Natural killer cell (primary cell): ENCODE measurements around the gene MAB21L3. TPM values are rescaled to one million over a fixed set of nuclear protein-coding genes. Genes with fewer than 3 reads are reported as not detected.

Experiments
- ATAC-seq, 3 donors: fragments of 150-1000 bp in 2 of 3; fragments of 200-7000 bp in 1 of 3; cut with Tn5 transposase; 1 replicate in 1 of 3; 2 replicates in 2 of 3; pipeline ENCODE4 v1.10.0; 2021; ENCODE audit warnings: mild to moderate bottlenecking in 2 of 3, moderate library complexity in 2 of 3
- DNase-seq, 2 donors: peaks; one replicate each; pipeline versions ENCODE4 v3.0.0 to v3.0.0-alpha.2; 2013 to 2021; ENCODE audit warnings: mixed read lengths in 1 of 2
- H3K27ac ChIP-seq: one replicate; pipeline ENCODE4 v1.5.1; 2013; ENCODE audit warnings: mild to moderate bottlenecking, low read length
- H3K27me3 ChIP-seq: one replicate; pipeline ENCODE4 v1.6.1; 2013; ENCODE audit warnings: low read length; ENCODE audit not compliant: control insufficient read depth, insufficient read depth
- H3K36me3 ChIP-seq: one replicate; pipeline ENCODE4 v1.6.1; 2013; ENCODE audit warnings: low read length; ENCODE audit not compliant: control insufficient read depth, insufficient read depth
- H3K4me1 ChIP-seq: one replicate; pipeline ENCODE4 v1.6.1; 2013; ENCODE audit warnings: low read length; ENCODE audit not compliant: control insufficient read depth, insufficient read depth
- H3K4me3 ChIP-seq: one replicate; pipeline ENCODE4 v1.5.1; 2013; ENCODE audit warnings: low read length
- H3K9me3 ChIP-seq: one replicate; pipeline ENCODE4 v1.6.1; 2013; ENCODE audit warnings: low read length; ENCODE audit not compliant: control insufficient read depth, insufficient read depth
- H3K27ac Mint-ChIP-seq, 2 donors: one replicate each; pipeline ENCODE4 v1.8.0; 2022; ENCODE audit warnings: mild to moderate bottlenecking in 2 of 2, mixed read lengths in 2 of 2, moderate library complexity in 1 of 2
- H3K27me3 Mint-ChIP-seq, 2 donors: one replicate each; pipeline ENCODE4 v1.8.0; 2022; ENCODE audit warnings: low read depth in 2 of 2, mixed read lengths in 2 of 2
- H3K36me3 Mint-ChIP-seq: one replicate; pipeline ENCODE4 v1.8.0; 2022; ENCODE audit warnings: mixed read lengths
- H3K4me1 Mint-ChIP-seq, 2 donors: one replicate each; pipeline ENCODE4 v1.8.0; 2022; ENCODE audit warnings: mixed read lengths in 2 of 2
- H3K4me3 Mint-ChIP-seq: one replicate; pipeline ENCODE4 v1.8.0; 2022; ENCODE audit warnings: mild to moderate bottlenecking, moderate library complexity, mixed read lengths
- H3K9me3 Mint-ChIP-seq, 2 donors: one replicate each; pipeline ENCODE4 v1.8.0; 2022; ENCODE audit warnings: mixed read lengths in 2 of 2
- WGBS: methylation state at CpG from one replicate; pipeline ENCODE4 v1.1.7; 2013; ENCODE audit warnings: missing lambda C conversion rate; ENCODE audit not compliant: insufficient coverage; 5-methylcytosine and 5-hydroxymethylcytosine counted together
- intact Hi-C: fragments of 100-400 bp; cut with micrococcal nuclease; formaldehyde crosslinking; loops from one replicate; pipeline ENCODE4 v1.14.2; 2022
- total RNA-seq, 4 donors: library from RNA; stranded (reverse); fragments of 120-200 nt in 1 of 4; gene quantifications; one replicate each; pipeline versions ENCODE4 v1.2.3 to v1.2.4, GENCODE V29; 2013 to 2022
- TF ChIP-seq, protein P1 (sequence below): fragments of 200-600 bp; IDR thresholded peaks from one replicate; pipeline ENCODE4 v1.8.0; 2022; ENCODE audit warnings: antibody characterized with exemption

The MAB21L3 gene
- total RNA-seq, 3 donors from 2014 or later (not counting 1 experiment from before 2014, with no cell fraction given): not detected

DNA sequence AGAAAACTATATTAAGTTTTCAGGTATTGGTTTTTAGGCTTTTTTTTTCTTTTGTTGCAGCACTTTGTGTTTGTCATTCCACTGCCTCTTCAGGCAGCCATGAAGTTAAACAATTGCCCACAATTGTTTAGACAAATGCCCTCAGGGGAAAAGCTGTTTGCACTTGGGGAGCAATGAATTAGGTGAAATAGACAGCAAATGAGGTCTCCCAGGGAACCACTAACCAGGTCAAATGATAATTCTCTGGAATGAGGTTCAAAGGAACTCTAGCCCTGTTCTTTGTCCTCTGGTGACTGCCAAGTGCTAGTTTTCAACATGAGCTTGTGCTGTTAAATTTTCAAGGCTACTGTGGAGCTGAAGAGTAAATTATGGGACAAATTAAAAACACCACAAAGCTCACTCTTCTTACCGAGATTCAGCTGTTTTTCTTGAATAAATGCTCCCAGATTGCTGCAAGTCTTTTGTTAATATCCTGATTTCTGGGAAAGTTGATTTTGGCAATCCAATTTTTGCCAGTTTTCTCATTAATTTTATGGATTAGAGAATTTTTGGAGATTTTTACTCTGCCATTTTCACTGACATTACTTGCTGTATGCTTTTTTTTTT, 15.1 kb upstream of the MAB21L3 start:
- Mint-ChIP-seq H3K27me3 (peaks cover 5 to 21% of the 10 kb centered on the region in 2 donors), H3K4me1 (no peaks in the 10 kb centered on the region), H3K36me3 (peaks cover 18% of the 10 kb centered on the region), H3K9me3 (peaks cover 7 to 8% of the 10 kb centered on the region in 2 donors), H3K27ac (no peak overlapping the region), H3K4me3 (no peak overlapping the region)
- H3K9me3 ChIP-seq: peaks cover 10% of the 10 kb centered on the region
- WGBS: no CpG with 5 or more reads among the region's 1 CpG
- no peak overlapping the region for H3K27ac ChIP-seq
- no peak overlapping the region for H3K4me3 ChIP-seq
- intact Hi-C loops: no loop called here
- H3K4me1 ChIP-seq: no peaks in the 10 kb centered on the region
- DNase-seq (no peak), ATAC-seq (no peak)
- TF ChIP-seq, protein P1, sequence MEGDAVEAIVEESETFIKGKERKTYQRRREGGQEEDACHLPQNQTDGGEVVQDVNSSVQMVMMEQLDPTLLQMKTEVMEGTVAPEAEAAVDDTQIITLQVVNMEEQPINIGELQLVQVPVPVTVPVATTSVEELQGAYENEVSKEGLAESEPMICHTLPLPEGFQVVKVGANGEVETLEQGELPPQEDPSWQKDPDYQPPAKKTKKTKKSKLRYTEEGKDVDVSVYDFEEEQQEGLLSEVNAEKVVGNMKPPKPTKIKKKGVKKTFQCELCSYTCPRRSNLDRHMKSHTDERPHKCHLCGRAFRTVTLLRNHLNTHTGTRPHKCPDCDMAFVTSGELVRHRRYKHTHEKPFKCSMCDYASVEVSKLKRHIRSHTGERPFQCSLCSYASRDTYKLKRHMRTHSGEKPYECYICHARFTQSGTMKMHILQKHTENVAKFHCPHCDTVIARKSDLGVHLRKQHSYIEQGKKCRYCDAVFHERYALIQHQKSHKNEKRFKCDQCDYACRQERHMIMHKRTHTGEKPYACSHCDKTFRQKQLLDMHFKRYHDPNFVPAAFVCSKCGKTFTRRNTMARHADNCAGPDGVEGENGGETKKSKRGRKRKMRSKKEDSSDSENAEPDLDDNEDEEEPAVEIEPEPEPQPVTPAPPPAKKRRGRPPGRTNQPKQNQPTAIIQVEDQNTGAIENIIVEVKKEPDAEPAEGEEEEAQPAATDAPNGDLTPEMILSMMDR: no peak
- H3K27me3 ChIP-seq: no peaks in the 10 kb centered on the region
- H3K36me3 ChIP-seq: no peaks in the 10 kb centered on the region

DNA sequence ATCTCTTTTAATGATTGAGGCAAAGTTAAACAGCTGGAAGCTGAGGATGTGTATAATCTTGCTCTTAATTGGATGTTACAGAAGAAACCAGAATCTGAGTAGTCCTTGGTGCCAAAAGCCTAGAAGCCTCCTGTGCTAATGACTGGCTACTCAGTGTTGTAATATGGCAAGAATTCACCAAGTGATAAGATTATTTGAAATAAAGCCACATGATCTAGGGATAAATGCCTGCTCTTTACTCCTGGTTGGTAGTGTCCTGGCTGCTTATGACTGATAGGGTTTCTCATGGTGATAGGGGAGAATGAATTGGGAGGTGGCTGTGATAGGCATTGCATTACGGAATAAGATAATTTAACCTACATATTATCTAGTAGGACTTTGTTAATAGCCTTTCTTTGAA, 13.6 kb upstream of the MAB21L3 start:
- Mint-ChIP-seq H3K4me1 (no peaks in the 10 kb centered on the region), H3K4me3 (no peak overlapping the region), H3K36me3 (peaks cover 18% of the 10 kb centered on the region), H3K9me3 (peaks cover 7 to 8% of the 10 kb centered on the region in 2 donors), H3K27ac (no peak overlapping the region), H3K27me3 (peaks cover 9 to 21% of the 10 kb centered on the region in 2 donors)
- H3K9me3 ChIP-seq: peaks cover 2% of the 10 kb centered on the region
- no peaks in the 10 kb centered on the region for H3K4me1 ChIP-seq
- no peak for DNase-seq
- no peak for ATAC-seq
- intact Hi-C loops: no loop called here
- H3K27ac ChIP-seq: no peak overlapping the region
- H3K4me3 ChIP-seq: no peak overlapping the region
- TF ChIP-seq, protein P1: no peak
- no peaks in the 10 kb centered on the region for H3K27me3 ChIP-seq
- H3K36me3 ChIP-seq: no peaks in the 10 kb centered on the region
- no CpG with 5 or more reads among the region's 1 CpG for WGBS

DNA sequence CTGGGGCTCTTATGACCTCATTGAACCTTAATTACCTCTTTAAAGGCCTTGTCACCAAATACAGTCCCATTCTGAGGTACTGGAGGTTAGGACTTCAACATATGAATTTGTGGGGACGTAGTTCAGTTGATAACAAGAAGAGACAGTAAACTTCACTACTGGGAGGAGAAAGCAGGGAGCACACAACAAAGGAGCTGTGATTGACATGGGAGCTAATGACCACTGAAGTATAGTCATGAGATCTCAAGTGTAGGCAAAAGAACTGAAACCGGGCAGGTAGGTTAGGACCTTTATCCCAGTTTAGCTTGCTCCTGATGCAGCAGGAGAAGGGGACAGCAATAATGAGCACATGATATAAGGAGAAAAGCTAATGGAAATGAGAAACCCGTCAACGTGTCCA, 11.8 kb upstream of the MAB21L3 start:
- H3K27me3 Mint-ChIP-seq: peaks cover 7 to 12% of the 10 kb centered on the region in 2 donors
- H3K4me1 Mint-ChIP-seq: no peaks in the 10 kb centered on the region
- peaks cover 2% of the 10 kb centered on the region for H3K9me3 ChIP-seq
- H3K36me3 ChIP-seq: no peaks in the 10 kb centered on the region
- H3K36me3 Mint-ChIP-seq: peaks cover 18% of the 10 kb centered on the region
- no peaks in the 10 kb centered on the region for H3K27me3 ChIP-seq
- H3K4me3 ChIP-seq: no peak overlapping the region
- TF ChIP-seq, protein P1: no peak
- no peak for ATAC-seq
- intact Hi-C loops: no loop called here
- no peak overlapping the region for H3K27ac ChIP-seq
- no peak overlapping the region for H3K27ac Mint-ChIP-seq
- H3K4me1 ChIP-seq: no peaks in the 10 kb centered on the region
- WGBS: 91% methylated on average over 4 of the region's 4 CpGs
- no peak overlapping the region for H3K4me3 Mint-ChIP-seq
- peaks cover 5 to 7% of the 10 kb centered on the region in 2 donors for H3K9me3 Mint-ChIP-seq
- DNase-seq: no peak

DNA sequence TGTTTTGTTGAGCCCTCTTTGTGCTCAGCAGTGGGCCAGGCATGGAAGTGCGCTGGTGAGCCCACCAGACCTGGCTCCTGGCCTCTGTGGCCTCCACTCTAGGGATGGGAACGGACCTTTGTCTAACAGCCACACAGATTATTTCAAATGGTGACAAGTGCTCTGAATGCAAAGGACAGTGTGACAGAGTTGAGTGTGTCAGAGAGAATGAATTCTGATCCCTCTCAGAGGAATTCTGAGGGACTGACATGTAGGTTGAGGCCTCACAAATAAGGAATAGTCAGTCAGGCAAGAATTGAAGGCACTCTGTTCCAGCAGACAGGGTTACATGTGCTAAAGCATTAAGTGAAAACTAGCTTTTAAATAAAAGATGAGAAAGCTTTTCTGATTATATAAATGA, 11.3 kb upstream of the MAB21L3 start:
- no peak overlapping the region for H3K27ac Mint-ChIP-seq
- TF ChIP-seq, protein P1: no peak
- intact Hi-C loops: no loop called here
- ATAC-seq (no peak), DNase-seq (no peak)
- no peak overlapping the region for H3K4me3 Mint-ChIP-seq
- H3K36me3 Mint-ChIP-seq: peaks cover 16% of the 10 kb centered on the region
- Histone ChIP-seq H3K4me3 (no peak overlapping the region), H3K27ac (no peak overlapping the region), H3K36me3 (no peaks in the 10 kb centered on the region), H3K4me1 (no peaks in the 10 kb centered on the region), H3K9me3 (peaks cover 2% of the 10 kb centered on the region), H3K27me3 (no peaks in the 10 kb centered on the region)
- 94% methylated on average over 2 of the region's 2 CpGs for WGBS
- peaks cover 3 to 5% of the 10 kb centered on the region in 2 donors for H3K9me3 Mint-ChIP-seq
- H3K4me1 Mint-ChIP-seq: no peaks in the 10 kb centered on the region
- peaks cover 7 to 11% of the 10 kb centered on the region in 2 donors for H3K27me3 Mint-ChIP-seq
